DND-41 (cell line): ENCODE measurements around the gene LILRB2.

ENCODE experiments used
- CTCF ChIP-seq: IDR thresholded peaks from 2 replicates; pipeline ENCODE4 v1.5.1; 2012; ENCODE audit warnings: borderline replicate concordance, low read length, moderate library complexity, mild to moderate bottlenecking; ENCODE audit not compliant: poor library complexity, severe bottlenecking; ENCODE audit errors: extremely low read depth
- EZH2 ChIP-seq: IDR thresholded peaks from 3 replicates; pipeline ENCODE4 v1.6.1; 2012; ENCODE audit warnings: borderline replicate concordance, low read depth, mild to moderate bottlenecking, moderate library complexity, low read length, inconsistent platforms; ENCODE audit not compliant: severe bottlenecking

GRCh38 chr19:54262470-54262869 is 18.4 kb downstream of the LILRB2 start:
- TF ChIP-seq CTCF, result no peak
- TF ChIP-seq EZH2, result no peak
